Urinary bladder (tissue), 4 donors: Measurements from ENCODE around the gene ADGRG6. TPM values are rescaled to one million over a fixed set of nuclear protein-coding genes. Genes with fewer than 3 reads are reported as not detected.
"Not testable (repeated sequence)": the region's sequence is repeated elsewhere in the genome, so short reads cannot be mapped to it uniquely, and the experiment has no call there.

Experiments used
- DNase-seq: peaks from one replicate; pipeline ENCODE4 v3.0.0-alpha.2; 2015; ENCODE audit errors: extremely low spot score
- H3K27ac ChIP-seq: one replicate; pipeline ENCODE4 v1.5.1; 2013; ENCODE audit warnings: low read depth, mild to moderate bottlenecking, moderate library complexity
- H3K36me3 ChIP-seq: one replicate; pipeline ENCODE4 v1.6.1; 2013; ENCODE audit warnings: mild to moderate bottlenecking, moderate library complexity; ENCODE audit not compliant: insufficient read depth
- H3K4me1 ChIP-seq: one replicate; pipeline ENCODE4 v1.6.1; 2013; ENCODE audit warnings: mild to moderate bottlenecking, moderate library complexity; ENCODE audit not compliant: insufficient read depth
- H3K4me3 ChIP-seq: one replicate; pipeline ENCODE4 v1.5.1; 2013; ENCODE audit warnings: low read depth, low read length
- WGBS: extraction: QIAGEN DNeasy Blood & Tissue Kit; methylation state at CpG from one replicate; pipeline ENCODE4 v1.1.7; 2013; 5-methylcytosine and 5-hydroxymethylcytosine counted together
- polyA plus RNA-seq: library from polyadenylated mRNA; stranded (reverse); fragments of 200-250 nt; gene quantifications from one replicate; pipeline ENCODE4 v1.2.3, GENCODE V29; 2013
- total RNA-seq: library from RNA; depleted of rRNA; stranded (reverse); fragments of >200 nt; gene quantifications from one replicate; pipeline ENCODE4 v1.2.3, GENCODE V29; 2014
- donor health status: healthy with polysubstance abuse.
- donor health status: healthy.

Gene ADGRG6
- total and polyA plus RNA-seq, 2 donors, result 6.6 to 124 TPM

DNA sequence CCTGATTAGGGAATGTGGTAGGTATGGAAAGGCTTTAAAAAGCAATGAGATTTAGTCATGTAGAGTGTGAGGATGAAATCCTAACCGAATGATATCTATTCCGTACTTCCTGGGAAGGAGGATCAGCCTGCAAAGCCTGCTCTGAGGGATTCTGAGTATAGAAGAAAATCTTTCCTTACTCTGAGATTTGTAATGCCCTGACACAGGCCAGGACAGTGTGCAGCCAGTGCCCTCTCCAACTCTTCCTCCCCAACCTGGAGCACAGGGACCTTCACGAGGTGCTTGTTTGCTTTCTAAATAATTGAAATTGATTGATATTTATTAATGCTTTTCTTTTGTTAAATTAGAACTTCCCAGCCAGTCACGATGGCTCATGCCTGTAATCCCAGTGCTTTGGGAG lies 131.6 kb downstream of the ADGRG6 start:
- Histone ChIP-seq H3K4me3 (no peak overlapping the region), H3K27ac (no peak overlapping the region), H3K4me1 (no peaks in the 10 kb centered on the region), H3K36me3 (no peaks in the 10 kb centered on the region)
- WGBS, result 87% methylated on average over 4 of the region's 4 CpGs
- no peak for DNase-seq

DNA sequence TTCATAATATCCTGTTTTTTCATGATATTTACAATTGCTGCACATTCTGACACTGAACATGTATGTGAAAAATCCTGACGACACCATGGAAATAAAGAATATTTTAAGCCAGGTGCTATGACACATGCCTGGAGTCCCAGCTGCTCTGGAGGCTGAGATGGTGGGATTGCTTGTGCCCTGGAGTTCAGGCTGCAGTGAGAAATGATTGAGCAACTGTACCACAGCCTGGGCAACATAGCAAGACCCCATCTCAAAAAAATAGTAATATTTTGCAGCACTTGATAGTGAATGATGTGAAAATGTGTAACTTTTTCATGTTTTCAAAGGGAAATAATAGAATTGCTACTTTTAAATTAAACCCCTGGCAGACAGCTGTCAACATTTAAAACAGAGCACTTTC lies 137.1 kb downstream of the ADGRG6 start:
- no peaks in the 10 kb centered on the region for H3K4me1 ChIP-seq
- no peaks in the 10 kb centered on the region for H3K36me3 ChIP-seq
- WGBS, result 84% methylated on average over 1 of the region's 1 CpG
- no peak for DNase-seq
- H3K4me3 ChIP-seq, result no peak overlapping the region
- no peak overlapping the region for H3K27ac ChIP-seq

DNA sequence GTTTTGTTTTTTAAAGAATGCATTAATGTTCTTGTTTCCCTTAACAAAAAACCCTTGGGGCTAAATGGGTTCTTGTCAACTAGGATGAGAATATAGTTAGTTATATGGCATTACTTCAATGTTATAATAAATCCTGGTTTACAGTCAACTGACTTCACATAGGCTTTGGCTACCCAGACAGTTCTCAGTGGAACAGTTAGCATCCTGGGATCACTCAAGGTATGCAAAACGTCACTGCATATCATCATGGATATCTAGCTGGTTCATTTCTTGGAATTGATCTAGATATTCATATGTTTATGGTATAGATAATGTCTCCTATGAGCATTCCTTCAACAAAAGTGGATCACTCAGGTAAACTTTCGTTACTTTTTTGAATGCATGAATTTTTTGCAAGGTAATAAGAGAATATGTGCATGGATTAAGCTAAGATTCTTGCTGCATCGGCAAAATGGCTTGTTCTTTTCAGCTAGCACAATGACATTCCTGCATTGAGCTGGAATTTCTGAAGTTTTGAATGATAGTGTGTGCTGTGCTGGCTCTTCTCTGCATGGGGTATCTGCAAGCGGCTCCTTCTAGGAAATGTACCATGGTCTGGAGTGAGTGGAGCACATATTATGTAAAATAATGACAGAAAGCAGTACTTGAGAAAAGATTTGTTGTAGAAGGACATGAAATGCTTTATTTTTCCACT lies 138.9 kb downstream of the ADGRG6 start:
- Histone ChIP-seq H3K4me3 (no peak overlapping the region), H3K36me3 (no peaks in the 10 kb centered on the region), H3K4me1 (no peaks in the 10 kb centered on the region), H3K27ac (no peak overlapping the region)
- no peak for DNase-seq
- WGBS, result 51% methylated on average over 4 of the region's 4 CpGs

DNA sequence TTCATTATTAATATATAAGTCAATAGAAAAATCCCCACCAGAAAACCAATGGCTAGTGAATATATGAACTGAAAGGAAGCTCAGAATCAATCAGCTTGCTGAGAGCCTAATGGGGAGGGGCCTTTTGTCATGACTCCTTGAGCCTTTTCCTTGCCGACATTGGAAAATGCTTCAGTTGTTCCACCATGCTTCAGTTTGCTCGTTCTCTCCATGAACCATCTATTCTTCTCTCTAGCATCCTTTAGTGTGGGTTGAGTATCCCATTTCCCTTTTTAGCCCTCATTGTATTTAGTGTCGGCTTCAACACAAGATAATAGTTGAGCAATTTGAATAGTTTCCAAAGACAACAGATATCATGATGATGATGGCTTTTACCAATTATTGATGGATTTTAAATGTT lies 139.9 kb downstream of the ADGRG6 start:
- no peak overlapping the region for H3K4me3 ChIP-seq
- DNase-seq, result no peak
- no peaks in the 10 kb centered on the region for H3K4me1 ChIP-seq
- no peaks in the 10 kb centered on the region for H3K36me3 ChIP-seq
- WGBS, result 88% methylated on average over 3 of the region's 3 CpGs
- H3K27ac ChIP-seq, result no peak overlapping the region

DNA sequence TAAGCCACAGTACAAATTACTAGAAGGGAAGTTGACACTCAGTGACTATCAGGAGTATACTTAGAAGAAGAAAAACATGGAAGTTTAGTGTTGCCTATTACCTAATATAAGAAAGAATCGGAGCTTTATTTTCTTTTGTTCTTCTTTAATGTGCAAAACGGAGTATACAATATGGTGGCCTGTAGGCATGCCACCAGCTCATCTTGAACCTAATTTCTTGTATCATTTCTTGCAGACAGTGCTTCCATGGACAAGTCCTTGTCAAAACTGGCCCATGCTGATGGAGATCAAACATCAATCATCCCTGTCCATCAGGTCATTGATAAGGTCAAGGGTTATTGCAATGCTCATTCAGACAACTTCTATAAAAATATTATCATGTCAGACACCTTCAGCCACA lies 141.3 kb downstream of the ADGRG6 start:
- no peak for DNase-seq
- Histone ChIP-seq H3K27ac (no peak overlapping the region), H3K4me1 (no peaks in the 10 kb centered on the region), H3K36me3 (no peaks in the 10 kb centered on the region), H3K4me3 (no peak overlapping the region)
- WGBS, result 97% methylated on average over 2 of the region's 2 CpGs

DNA sequence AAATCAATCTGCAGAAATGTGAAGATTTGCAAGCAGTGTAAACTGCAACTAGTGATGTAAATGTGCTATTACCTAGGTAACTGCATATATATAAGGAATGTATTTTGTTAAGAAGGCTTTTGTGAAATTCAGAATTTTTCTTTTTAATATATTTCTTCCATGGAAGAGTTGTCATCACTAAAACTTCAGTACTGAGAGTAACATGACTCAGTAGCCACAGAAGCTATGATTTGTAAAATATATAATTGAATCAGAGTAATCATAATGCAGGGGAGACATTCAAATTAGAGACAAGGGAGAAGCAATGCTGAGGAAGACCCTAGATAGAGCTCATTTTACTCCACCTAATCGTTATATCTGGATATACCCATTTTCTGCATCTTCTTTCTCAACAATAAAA lies 141.7 kb downstream of the ADGRG6 start:
- H3K4me3 ChIP-seq, result no peak overlapping the region
- no peaks in the 10 kb centered on the region for H3K4me1 ChIP-seq
- DNase-seq, result no peak
- no peak overlapping the region for H3K27ac ChIP-seq
- 92% methylated on average over 1 of the region's 1 CpG for WGBS
- H3K36me3 ChIP-seq, result no peaks in the 10 kb centered on the region

DNA sequence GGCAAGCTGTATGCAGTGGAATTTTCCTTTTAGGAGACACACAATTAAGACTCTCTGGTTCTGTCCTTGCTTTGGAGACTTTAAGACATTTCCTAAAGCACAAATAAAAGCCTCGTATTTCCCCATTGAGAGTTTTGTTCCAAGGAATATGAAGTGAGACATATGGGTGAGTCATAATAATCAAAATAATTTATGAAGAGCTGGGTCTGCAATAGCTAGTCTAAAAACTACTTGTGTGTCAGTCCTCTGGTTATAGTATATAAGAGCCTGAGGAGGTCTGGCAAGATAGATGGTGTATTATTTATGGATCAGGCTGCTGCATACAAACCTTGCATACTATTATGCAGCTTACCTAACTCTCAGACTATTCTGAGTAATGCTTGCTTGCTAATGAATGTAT lies 142.6 kb downstream of the ADGRG6 start:
- H3K4me1 ChIP-seq, result no peaks in the 10 kb centered on the region
- no peaks in the 10 kb centered on the region for H3K36me3 ChIP-seq
- H3K27ac ChIP-seq, result no peak overlapping the region
- WGBS, result 38% methylated on average over 1 of the region's 1 CpG
- no peak overlapping the region for H3K4me3 ChIP-seq
- DNase-seq, result no peak

DNA sequence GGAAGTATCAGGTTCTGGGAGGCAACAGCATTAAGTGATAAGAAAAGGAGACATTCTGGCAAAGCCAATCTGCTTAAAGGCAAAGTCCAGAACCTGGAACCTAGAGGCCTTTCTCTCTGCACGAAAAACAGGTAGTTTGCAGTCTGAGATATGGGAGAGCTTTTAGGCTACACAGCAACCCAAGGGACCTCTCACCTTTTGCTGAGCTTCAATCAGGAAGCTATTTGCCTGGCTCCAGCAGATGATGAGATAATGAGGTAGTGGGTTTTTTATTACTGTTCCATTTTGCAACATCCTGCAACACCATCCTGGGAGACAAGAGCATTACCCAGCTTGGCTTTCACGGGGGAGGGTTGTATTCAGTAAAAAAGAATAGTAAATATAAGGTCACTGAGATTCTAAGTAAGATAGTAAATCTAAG lies 143.1 kb downstream of the ADGRG6 start:
- H3K4me1 ChIP-seq, result no peaks in the 10 kb centered on the region
- no peak overlapping the region for H3K27ac ChIP-seq
- 35% methylated on average over 2 of the region's 2 CpGs for WGBS
- H3K4me3 ChIP-seq, result no peak overlapping the region
- no peaks in the 10 kb centered on the region for H3K36me3 ChIP-seq
- DNase-seq, result no peak

DNA sequence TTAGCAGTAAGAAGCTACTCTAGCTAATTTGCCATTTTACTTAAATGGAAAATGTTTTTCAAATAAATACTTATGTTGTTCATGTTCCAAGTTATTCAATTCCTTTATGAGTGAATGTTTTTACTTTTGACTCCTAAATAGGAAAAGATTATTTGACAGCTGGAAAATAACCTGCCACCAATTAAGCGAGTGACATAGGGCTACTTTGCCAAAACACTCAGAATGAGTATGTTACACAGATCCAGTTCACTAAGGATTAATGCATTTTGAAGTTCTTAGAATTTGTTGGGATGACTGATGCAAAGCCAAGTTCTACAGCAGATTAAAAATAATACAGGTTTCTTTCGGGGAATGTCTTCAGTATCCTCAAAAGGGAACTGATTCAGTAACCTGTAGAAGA lies 144.4 kb downstream of the ADGRG6 start:
- 69% methylated on average over 2 of the region's 2 CpGs for WGBS
- H3K4me1 ChIP-seq, result no peaks in the 10 kb centered on the region
- no peak overlapping the region for H3K27ac ChIP-seq
- no peak overlapping the region for H3K4me3 ChIP-seq
- no peaks in the 10 kb centered on the region for H3K36me3 ChIP-seq
- DNase-seq, result no peak

DNA sequence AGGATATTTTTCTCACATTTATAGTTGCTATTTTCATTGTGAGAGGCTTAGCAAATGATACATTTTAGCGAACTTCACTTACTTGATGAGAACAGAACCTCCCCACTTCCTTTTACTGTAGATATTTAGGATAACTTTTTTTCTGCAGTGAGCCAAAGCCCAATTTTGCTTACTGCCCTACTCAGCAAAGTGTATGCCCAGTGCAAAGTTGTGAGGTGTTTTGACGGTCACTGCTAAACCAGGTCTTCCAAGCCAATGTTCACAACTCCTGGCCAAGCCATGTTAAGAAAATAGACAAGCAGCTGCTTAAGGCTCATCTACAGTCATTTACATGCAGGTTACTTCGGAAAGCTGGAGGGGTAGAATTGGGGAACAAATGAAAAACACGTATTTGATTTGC lies 144.8 kb downstream of the ADGRG6 start:
- 85% methylated on average over 4 of the region's 4 CpGs for WGBS

DNA sequence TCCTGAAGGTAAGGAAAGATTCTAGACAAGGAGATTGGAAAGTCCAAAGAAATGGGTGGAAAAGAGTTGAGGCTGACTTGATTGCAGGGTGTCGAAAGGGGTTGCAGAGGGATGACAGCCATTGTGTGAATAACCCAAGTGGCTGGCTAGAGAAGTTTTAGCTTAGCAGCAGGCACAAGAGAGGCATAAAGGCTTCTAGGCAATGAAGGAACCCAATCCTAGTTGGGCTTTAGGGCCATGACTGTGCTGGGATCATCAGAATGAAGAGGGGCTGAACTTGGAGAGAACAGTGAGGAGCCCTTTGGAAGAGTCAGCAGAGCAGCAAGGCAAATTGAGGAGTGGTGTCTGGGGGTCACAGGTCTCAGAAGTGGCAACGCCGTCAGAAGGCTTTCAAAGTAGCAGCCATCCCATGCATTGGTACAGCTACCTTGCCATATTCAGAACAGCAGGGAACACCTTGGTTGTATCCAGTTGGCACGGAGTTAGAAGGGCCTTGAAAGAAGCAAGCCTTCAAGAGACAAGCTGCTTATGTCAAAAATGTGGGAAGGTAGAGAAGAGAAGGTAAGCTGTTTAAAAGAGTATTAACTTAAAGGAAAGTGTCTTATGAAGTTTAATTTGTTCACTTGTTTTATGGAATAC lies 146.4 kb downstream of the ADGRG6 start:
- H3K4me3 ChIP-seq, result no peak overlapping the region
- H3K27ac ChIP-seq, result no peak overlapping the region
- H3K4me1 ChIP-seq, result no peaks in the 10 kb centered on the region
- 92% methylated on average over 4 of the region's 4 CpGs for WGBS
- no peak for DNase-seq
- H3K36me3 ChIP-seq, result no peaks in the 10 kb centered on the region

More for the DNA sequence above, 144.8 kb downstream of the ADGRG6 start:
- Histone ChIP-seq H3K4me3 (no peak overlapping the region), H3K36me3 (no peaks in the 10 kb centered on the region), H3K4me1 (no peaks in the 10 kb centered on the region), H3K27ac (no peak overlapping the region)
- no peak for DNase-seq

DNA sequence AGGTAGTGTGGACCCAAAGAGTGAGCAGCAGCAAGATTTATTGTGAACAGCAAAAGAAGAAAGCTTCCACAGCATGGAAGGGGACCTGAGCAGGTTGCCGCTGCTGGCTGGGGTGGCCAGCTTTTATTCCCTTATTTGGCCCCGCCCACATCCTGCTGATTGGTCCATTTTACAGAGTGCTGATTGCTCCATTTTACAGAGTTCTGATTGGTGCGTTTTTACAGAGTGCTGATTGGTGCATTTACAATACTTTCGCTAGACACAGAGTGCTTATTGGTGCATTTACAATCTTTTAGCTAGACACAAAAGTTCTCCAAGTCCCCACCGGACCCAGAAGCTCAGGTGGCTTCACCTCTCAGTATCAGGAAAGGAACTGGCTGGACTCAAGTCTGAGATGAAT lies 149.0 kb downstream of the ADGRG6 start:
- WGBS, result 87% methylated on average over 5 of the region's 5 CpGs
- H3K27ac ChIP-seq, H3K36me3 ChIP-seq, H3K4me1 ChIP-seq, H3K4me3 ChIP-seq, DNase-seq: not testable (repeated sequence)

DNA sequence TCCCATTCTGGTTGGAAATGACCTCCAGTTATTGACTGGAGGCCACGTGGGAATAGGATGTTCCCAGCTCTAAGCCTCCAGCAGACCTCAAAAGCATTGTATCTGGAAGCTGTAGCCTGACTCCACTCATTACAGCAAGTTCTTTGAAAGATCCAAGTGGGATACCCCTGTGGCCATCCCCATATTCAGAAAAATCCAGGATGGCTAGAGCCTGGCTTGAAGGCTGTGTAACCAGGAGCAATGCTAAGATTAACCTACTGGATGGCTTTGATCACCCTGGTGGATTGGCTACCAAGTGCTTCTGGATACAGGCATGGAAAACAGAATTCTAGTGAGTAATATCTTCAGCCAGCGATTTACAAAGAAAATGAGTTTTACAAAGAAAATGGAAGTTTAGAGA lies 151.2 kb downstream of the ADGRG6 start:
- Histone ChIP-seq H3K4me3 (no peak overlapping the region), H3K27ac (no peak overlapping the region), H3K4me1 (no peaks in the 10 kb centered on the region), H3K36me3 (no peaks in the 10 kb centered on the region)
- no peak for DNase-seq
- 84% methylated on average over 2 of the region's 2 CpGs for WGBS

DNA sequence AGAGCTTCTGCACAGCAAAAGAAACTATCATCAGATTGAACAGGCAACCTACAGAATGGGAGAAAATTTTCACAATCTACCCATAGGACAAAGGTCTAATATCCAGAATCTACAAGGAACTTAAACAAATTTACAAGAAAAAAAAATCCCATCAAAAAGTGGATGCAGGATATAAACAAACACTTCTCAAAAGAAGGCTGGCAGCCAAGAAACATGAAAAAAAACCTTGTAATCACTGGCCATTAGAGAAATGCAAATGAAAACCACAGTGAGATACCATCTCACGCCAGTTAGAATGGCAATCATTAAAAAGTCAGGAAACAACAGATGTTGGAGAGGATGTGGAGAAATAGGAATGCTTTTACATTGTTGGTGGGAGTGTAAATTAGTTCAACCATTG lies 152.4 kb downstream of the ADGRG6 start:
- WGBS, result 92% methylated on average over 1 of the region's 1 CpG
- not testable (repeated sequence) for H3K4me1 ChIP-seq, H3K36me3 ChIP-seq, H3K27ac ChIP-seq, DNase-seq, H3K4me3 ChIP-seq
